Measurements from ENCODE around the gene ZFYVE21. TPM values are rescaled to one million over a fixed set of nuclear protein-coding genes. Genes with fewer than 3 reads are reported as not detected.

ZFYVE21 gene
- total and polyA plus RNA-seq, 2 experiments from 2014 or later = 39.4 to 55.2 TPM

DNA sequence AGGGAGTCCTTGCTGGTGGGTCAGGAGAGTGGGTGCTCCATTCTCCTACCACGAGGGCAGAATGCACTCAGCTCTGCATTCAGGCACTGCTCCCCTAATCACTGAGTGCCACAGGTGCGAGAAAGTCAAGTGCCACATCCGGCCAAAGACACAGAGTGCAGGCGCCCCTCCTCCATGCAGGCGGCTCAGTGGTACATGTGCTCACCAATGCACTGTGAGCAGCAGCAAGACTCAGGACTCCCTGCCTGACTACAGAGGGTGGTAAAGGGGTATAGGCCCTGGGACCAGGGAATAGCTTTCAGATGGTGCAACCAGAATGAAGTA, 32.9 kb downstream of the ZFYVE21 start:
- H3K36me3 ChIP-seq (replicated peaks; ENCODE audit: insufficient read depth, low read depth) = no peaks in the 10 kb centered on the region
- H3K79me2 ChIP-seq = no peaks in the 10 kb centered on the region
- no peak overlapping the region for H3K27ac ChIP-seq
- no peak overlapping the region for H2AFZ ChIP-seq
- no peak overlapping the region for H3K4me2 ChIP-seq
- 94% methylated on average over 5 of the region's 5 CpGs for WGBS (ENCODE audit: low lambda C conversion rate, missing lambda C conversion rate)
- no peaks in the 10 kb centered on the region for H3K27me3 ChIP-seq
- no peak for DNase-seq (ENCODE audit: low spot score)
- H3K4me3 ChIP-seq = no peak overlapping the region
- no peaks in the 10 kb centered on the region for H3K9me2 ChIP-seq (replicated peaks; ENCODE audit: insufficient read depth)
- H4K20me1 ChIP-seq (ENCODE audit: insufficient read depth, poor library complexity, severe bottlenecking) = no peaks in the 10 kb centered on the region
- H3K9me3 ChIP-seq (ENCODE audit: low read depth) = no peaks in the 10 kb centered on the region
- TF ChIP-seq EZH2 (IDR thresholded peaks at IDR 0.05; ENCODE audit: borderline replicate concordance) (no peak), EZH2phosphoT487 (IDR thresholded peaks at IDR 0.05; ENCODE audit: low read depth, severe bottlenecking, unreplicated experiment) (no peak), CTCF (IDR thresholded peaks at IDR 0.05; ENCODE audit: poor library complexity) (no peak)
- no peaks in the 10 kb centered on the region for H3K4me1 ChIP-seq (ENCODE audit: insufficient read depth)

DNA sequence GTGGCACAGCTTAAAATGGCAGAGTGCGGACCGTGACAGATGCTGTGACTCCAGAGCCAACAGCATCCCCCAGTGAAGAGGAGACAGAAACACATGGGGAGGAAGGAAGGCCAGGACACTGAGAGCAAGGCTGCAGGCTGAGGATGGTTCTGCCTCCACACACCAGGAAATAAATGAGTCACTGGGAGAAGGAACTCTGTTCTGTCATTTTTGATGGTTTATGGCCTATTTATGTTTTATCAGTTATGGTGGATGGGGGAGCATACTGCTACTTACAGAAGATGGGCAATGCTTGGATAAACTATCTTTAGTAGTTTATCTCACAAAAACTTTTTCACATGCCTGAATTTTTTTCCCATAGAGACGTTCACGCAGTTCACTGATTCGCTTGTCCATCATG, 33.8 kb downstream of the ZFYVE21 start:
- Histone ChIP-seq H3K27me3 (no peaks in the 10 kb centered on the region), H3K36me3 (replicated peaks; ENCODE audit: insufficient read depth, low read depth) (no peaks in the 10 kb centered on the region), H3K79me2 (no peaks in the 10 kb centered on the region), H3K4me1 (ENCODE audit: insufficient read depth) (no peaks in the 10 kb centered on the region), H4K20me1 (ENCODE audit: insufficient read depth, poor library complexity, severe bottlenecking) (no peaks in the 10 kb centered on the region), H3K4me2 (no peak overlapping the region), H3K4me3 (no peak overlapping the region), H3K9me3 (ENCODE audit: low read depth) (no peaks in the 10 kb centered on the region), H3K9me2 (replicated peaks; ENCODE audit: insufficient read depth) (no peaks in the 10 kb centered on the region), H3K27ac (no peak overlapping the region), H2AFZ (no peak overlapping the region)
- DNase-seq (ENCODE audit: low spot score) = no peak
- 92% methylated on average over 5 of the region's 5 CpGs for WGBS (ENCODE audit: low lambda C conversion rate, missing lambda C conversion rate)
- TF ChIP-seq CTCF (IDR thresholded peaks at IDR 0.05; ENCODE audit: poor library complexity) (no peak), EZH2phosphoT487 (IDR thresholded peaks at IDR 0.05; ENCODE audit: low read depth, severe bottlenecking, unreplicated experiment) (no peak), EZH2 (IDR thresholded peaks at IDR 0.05; ENCODE audit: borderline replicate concordance) (no peak)

DNA sequence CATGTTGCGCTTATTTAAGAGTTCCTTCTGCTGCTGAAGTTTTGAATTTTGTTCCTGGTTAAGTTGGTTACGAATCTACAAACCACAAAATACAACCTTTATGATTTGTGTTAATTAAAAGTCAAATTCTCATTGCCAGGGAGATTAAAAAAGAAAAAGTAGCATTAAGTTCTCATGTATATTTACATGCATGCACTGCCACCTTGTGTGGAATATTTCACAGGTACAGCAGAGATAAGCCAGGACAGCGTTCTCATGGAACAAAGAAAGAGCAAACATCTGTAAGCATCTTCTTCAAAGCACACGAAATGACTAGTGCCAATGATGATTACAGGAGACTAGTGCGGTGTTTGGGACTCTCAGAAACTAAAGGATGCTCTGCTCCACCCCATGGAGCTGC, 34.2 kb downstream of the ZFYVE21 start:
- Histone ChIP-seq H3K4me2 (no peak overlapping the region), H3K9me2 (replicated peaks; ENCODE audit: insufficient read depth) (no peaks in the 10 kb centered on the region), H3K9me3 (ENCODE audit: low read depth) (no peaks in the 10 kb centered on the region), H4K20me1 (ENCODE audit: insufficient read depth, poor library complexity, severe bottlenecking) (no peaks in the 10 kb centered on the region), H2AFZ (no peak overlapping the region), H3K27ac (no peak overlapping the region), H3K27me3 (no peaks in the 10 kb centered on the region), H3K4me3 (no peak overlapping the region), H3K4me1 (ENCODE audit: insufficient read depth) (no peaks in the 10 kb centered on the region), H3K36me3 (replicated peaks; ENCODE audit: insufficient read depth, low read depth) (no peaks in the 10 kb centered on the region), H3K79me2 (no peaks in the 10 kb centered on the region)
- DNase-seq (ENCODE audit: low spot score) = no peak
- TF ChIP-seq EZH2phosphoT487 (IDR thresholded peaks at IDR 0.05; ENCODE audit: low read depth, severe bottlenecking, unreplicated experiment) = no peak
- TF ChIP-seq CTCF (IDR thresholded peaks at IDR 0.05; ENCODE audit: poor library complexity) = peak; percentile 8
- TF ChIP-seq EZH2 (IDR thresholded peaks at IDR 0.05; ENCODE audit: borderline replicate concordance) = no peak
- WGBS (ENCODE audit: low lambda C conversion rate, missing lambda C conversion rate) = 94% methylated on average over 5 of the region's 5 CpGs

DNA sequence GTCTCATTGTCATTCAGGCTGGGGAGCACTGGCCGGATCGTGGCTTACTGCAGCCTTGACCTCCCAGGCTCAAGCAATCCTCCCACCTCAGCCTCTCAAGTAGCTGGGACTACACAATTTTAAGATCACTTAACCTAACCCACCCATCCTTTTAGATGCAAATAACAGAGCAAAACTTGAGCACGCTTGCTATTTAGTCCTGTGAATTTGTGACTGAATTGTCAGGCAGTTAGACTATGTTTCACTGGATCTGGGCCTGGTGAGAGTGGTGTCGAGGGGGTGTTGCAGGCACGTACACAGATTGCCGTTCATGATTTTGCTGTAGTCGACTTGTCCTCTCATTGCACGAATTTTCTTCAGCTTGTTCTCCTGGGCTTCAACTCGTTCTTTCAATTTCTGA, 38.2 kb downstream of the ZFYVE21 start:
- WGBS (ENCODE audit: low lambda C conversion rate, missing lambda C conversion rate) = 87% methylated on average over 9 of the region's 9 CpGs
- Histone ChIP-seq H3K4me1 (ENCODE audit: insufficient read depth) (no peaks in the 10 kb centered on the region), H3K9me3 (ENCODE audit: low read depth) (no peaks in the 10 kb centered on the region), H3K4me3 (no peak overlapping the region), H3K27me3 (no peaks in the 10 kb centered on the region), H3K27ac (no peak overlapping the region), H4K20me1 (ENCODE audit: insufficient read depth, poor library complexity, severe bottlenecking) (no peaks in the 10 kb centered on the region), H2AFZ (no peak overlapping the region), H3K36me3 (replicated peaks; ENCODE audit: insufficient read depth, low read depth) (no peaks in the 10 kb centered on the region), H3K79me2 (no peaks in the 10 kb centered on the region), H3K9me2 (replicated peaks; ENCODE audit: insufficient read depth) (no peaks in the 10 kb centered on the region), H3K4me2 (no peak overlapping the region)
- TF ChIP-seq EZH2phosphoT487 (IDR thresholded peaks at IDR 0.05; ENCODE audit: low read depth, severe bottlenecking, unreplicated experiment) = no peak
- no peak for TF ChIP-seq EZH2 (IDR thresholded peaks at IDR 0.05; ENCODE audit: borderline replicate concordance)
- TF ChIP-seq CTCF (IDR thresholded peaks at IDR 0.05; ENCODE audit: poor library complexity) = no peak
- no peak for DNase-seq (ENCODE audit: low spot score)

All from hepatocyte (in vitro differentiated cells).